Measurements from ENCODE around the gene DCLK3. TPM values are rescaled to one million over a fixed set of nuclear protein-coding genes. Genes with fewer than 3 reads are reported as not detected.

The DCLK3 gene
- total RNA-seq, 4 donors from 2014 or later: 0.09 to 0.47 (median 0.12) TPM; not detected in 1

- DNase-seq (ENCODE audit: low spot score) (no peak), ATAC-seq (ENCODE audit: low FRiP score) (no peak)
- TF ChIP-seq CTCF (IDR thresholded peaks at IDR 0.05): no peak
These were observed 38.9 kb upstream of the DCLK3 start for GRCh38 chr3:36803091-36803791.

GRCh38 chr3:36800533-36801116 lies 36.3 kb upstream of the DCLK3 start:
- DNase-seq (ENCODE audit: low spot score) (no peak), ATAC-seq (ENCODE audit: low FRiP score) (no peak)
- no peak for TF ChIP-seq CTCF (IDR thresholded peaks at IDR 0.05)

- ATAC-seq (ENCODE audit: low FRiP score) (no peak), DNase-seq (ENCODE audit: low spot score) (no peak)
- no peak for TF ChIP-seq CTCF (IDR thresholded peaks at IDR 0.05)
These were observed 32.5 kb upstream of the DCLK3 start for GRCh38 chr3:36796881-36797280.

- TF ChIP-seq CTCF (IDR thresholded peaks at IDR 0.05): no peak
- DNase-seq (ENCODE audit: low spot score): no peak
- no peak for ATAC-seq (ENCODE audit: low FRiP score)
These were observed 31.8 kb upstream of the DCLK3 start for GRCh38 chr3:36796161-36796560.

- DNase-seq (ENCODE audit: low spot score): no peak
- TF ChIP-seq CTCF (IDR thresholded peaks at IDR 0.05): no peak
- ATAC-seq (ENCODE audit: low FRiP score): no peak
These were observed 31.3 kb upstream of the DCLK3 start for GRCh38 chr3:36795622-36796021.

GRCh38 chr3:36792342-36792741 lies 28.0 kb upstream of the DCLK3 start:
- DNase-seq (ENCODE audit: low spot score) (no peak), ATAC-seq (ENCODE audit: low FRiP score) (no peak)
- TF ChIP-seq CTCF (IDR thresholded peaks at IDR 0.05): no peak

GRCh38 chr3:36790765-36791164 lies 26.4 kb upstream of the DCLK3 start:
- DNase-seq (ENCODE audit: low spot score) (no peak), ATAC-seq (ENCODE audit: low FRiP score) (no peak)
- no peak for TF ChIP-seq CTCF (IDR thresholded peaks at IDR 0.05)
